GM10266 (cell line): ENCODE data around the gene PDE2A.
A peak's percentile ranks its signal among the peaks of the same experiment; 100 is the strongest.

Source experiments
- DNase-seq: peaks from one replicate; pipeline ENCODE4 v3.0.0; 2012; ENCODE audit errors: extremely low spot score
- TF ChIP-seq, protein P1 (sequence below): IDR thresholded peaks from 2 replicates; pipeline ENCODE4 v1.5.1; 2012; ENCODE audit warnings: mild to moderate bottlenecking, low read depth; ENCODE audit not compliant: control insufficient read depth, insufficient read depth; ENCODE audit errors: missing control alignments

Gene PDE2A

DNA sequence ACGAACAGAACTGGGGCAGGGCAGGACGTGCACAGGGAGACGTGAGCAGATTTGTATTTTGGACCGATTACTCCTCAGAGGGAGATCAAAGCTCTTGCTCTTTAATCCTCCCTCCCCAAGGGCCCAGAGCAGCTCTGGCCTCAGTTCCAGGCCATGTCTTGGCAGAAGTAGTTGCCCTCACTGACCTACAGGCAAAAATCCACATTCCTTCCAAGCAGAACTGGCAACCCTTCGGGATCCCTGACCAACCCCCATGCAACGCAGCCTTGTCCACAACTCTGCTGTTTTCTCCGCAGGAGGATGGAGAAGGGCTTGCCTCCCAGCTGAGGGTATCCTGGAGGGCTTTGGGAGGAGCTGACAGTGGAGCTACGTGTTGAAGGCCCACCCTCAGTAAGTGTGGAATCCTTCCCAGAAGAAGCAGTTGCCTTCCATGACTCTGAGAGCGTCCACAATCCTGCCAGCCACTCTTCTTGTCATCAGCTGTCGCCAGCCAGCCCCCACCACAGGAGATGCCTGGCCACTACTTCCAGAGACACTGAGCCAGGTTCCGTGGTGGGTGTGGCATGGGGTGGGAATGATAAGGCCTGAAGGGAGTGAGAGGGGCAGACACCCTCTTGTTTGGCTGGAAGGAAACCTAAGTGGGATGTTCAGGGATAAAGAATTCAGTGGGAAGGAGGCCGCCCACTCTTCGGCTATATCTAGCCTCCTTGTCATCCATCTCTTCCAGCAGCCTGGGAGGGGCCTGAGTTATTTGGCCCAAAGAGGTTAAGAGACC is 68.1 kb downstream of the PDE2A start:
- TF ChIP-seq, protein P1, sequence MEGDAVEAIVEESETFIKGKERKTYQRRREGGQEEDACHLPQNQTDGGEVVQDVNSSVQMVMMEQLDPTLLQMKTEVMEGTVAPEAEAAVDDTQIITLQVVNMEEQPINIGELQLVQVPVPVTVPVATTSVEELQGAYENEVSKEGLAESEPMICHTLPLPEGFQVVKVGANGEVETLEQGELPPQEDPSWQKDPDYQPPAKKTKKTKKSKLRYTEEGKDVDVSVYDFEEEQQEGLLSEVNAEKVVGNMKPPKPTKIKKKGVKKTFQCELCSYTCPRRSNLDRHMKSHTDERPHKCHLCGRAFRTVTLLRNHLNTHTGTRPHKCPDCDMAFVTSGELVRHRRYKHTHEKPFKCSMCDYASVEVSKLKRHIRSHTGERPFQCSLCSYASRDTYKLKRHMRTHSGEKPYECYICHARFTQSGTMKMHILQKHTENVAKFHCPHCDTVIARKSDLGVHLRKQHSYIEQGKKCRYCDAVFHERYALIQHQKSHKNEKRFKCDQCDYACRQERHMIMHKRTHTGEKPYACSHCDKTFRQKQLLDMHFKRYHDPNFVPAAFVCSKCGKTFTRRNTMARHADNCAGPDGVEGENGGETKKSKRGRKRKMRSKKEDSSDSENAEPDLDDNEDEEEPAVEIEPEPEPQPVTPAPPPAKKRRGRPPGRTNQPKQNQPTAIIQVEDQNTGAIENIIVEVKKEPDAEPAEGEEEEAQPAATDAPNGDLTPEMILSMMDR = no peak
- DNase-seq = no peak

DNA sequence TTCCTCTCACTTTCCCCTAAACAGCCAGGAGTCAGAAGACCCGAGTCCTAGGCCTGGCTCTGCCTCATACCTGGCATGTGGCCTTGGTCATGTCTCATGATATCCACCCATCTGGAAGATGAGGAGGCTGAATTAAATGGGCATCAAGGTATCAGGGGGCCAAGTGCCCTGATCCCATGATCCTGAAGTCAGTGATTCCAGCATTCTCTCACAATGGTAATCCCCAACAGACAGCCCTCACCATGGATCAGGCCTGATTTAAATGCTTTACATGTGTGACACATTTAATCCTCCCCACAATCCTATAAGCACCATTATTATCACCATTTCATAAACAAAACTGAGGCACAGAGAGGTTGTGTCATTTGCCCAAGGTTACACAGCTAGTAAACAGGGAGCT is 70.0 kb downstream of the PDE2A start:
- TF ChIP-seq, protein P1 = no peak
- no peak for DNase-seq

DNA sequence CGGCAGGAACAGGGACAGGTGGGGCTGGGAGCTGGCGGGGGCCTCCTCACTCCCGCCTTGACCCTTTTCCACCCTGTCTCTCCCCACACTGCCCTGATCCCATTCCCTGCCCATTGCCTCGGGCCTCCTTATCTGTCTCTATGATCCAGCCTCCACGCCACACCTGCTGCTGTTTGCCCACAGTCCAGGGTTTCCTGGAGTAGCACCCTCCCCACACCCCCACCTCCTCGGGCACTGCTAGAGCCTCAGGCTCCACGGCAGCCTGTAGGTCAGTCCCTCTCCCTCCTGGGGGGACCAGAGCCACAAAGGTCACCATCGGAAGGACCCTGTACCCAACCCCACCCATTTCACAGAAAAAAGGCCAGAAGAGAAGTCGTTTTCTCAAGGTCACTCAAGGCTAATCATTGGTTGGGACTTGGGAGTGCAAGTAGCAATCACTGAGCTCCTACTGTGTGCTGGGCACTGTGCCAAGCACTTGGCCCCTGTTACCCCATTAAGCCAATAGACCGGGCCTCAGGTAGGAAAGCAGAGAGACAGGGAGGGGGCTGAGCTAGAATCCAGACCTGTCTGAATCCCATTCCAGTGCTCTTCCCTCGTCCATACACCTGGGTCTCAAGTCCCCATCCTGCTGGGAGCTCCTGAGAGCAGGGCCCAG is 71.8 kb downstream of the PDE2A start:
- TF ChIP-seq, protein P1 = no peak
- no peak for DNase-seq

DNA sequence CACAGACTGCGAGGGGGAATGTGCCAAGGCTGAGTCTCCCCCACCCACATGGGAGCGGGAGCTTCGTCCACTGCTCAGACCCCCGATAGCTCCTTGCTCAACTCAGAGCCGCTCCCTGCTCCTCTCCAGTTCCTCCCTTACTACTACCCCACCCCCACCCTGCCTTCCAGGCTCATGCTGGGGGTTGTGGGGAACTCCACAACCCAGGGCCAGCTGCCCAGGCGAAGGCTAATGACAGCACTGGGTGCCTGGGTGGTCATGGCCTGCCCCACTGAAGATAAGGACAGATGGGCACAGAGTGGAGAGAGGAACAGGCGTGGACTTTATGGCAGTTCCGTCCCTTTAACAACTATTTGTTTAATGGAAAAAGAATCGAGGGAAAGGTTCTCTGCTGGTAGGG is 73.7 kb downstream of the PDE2A start:
- DNase-seq = no peak
- TF ChIP-seq, protein P1 = no peak

DNA sequence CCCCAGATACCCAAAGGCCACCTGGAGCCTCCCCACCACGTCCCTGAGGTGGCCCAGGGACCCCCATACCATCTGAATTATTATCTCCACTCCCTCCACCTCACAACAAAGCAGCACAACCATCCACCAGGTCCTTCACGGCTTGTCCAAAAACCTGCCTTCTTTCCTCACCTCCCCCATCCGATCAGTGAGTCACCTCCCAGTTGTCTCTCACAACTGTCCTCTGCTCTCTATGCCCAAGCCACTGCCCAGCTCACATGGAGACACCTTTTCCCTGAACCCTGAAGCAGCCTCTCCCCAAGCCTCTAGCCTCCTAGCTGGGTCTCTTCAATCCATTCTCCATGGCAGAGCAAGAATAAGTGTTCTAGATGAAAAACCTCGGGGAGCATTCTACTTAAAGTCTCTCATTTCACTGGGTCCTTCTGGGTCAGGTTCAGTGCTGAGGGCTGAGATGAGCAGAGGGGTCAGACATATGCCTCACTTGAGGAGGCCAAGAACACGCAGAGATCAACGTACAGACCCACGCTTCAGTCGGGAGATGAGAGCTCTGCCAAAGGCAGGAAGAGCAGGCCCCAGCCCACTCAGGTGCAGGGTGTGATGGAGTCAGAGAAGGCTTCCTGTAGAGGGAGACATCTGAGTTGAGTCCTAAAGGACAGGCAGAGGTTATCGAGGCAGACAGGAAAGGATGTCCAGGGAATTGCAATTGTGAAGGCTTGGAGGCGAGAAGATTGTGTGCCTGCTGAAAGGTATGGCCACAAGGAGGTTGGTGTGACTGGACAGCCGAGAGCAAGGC is 74.7 kb downstream of the PDE2A start:
- TF ChIP-seq, protein P1 = no peak
- no peak for DNase-seq

DNA sequence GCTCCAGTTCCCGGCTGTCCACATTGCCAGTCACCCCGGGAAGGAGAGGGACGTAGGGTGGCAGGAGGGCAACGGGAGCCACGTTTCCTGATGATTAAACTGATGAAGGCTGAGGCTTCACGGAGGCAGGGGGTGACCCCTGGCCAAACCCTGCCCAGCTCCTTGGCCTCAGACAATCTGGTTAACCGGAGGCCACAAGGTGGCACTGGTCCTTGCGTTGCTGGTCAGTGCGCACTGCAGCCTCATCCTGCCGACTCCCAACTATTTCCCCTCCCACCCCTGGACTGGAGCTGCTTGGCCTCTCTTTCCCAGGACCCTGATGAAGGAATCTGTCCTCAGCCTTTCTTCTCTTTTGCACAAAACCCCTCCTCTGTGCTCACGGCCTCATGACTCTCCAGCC is 75.3 kb downstream of the PDE2A start:
- DNase-seq = no peak
- TF ChIP-seq, protein P1 = peak; percentile 39
